GM19238 (cell line): ENCODE measurements around the gene CDK3.

ENCODE experiments used
- DNase-seq: peaks from one replicate; pipeline ENCODE4 v3.0.0; 2011; ENCODE audit warnings: low spot score; ENCODE audit not compliant: insufficient read length

Gene CDK3

GRCh38 chr17:75991396-75991795 is 9.3 kb upstream of the CDK3 start:
- no peak for DNase-seq

GRCh38 chr17:75994802-75995370 is 5.8 kb upstream of the CDK3 start:
- no peak for DNase-seq

DNA sequence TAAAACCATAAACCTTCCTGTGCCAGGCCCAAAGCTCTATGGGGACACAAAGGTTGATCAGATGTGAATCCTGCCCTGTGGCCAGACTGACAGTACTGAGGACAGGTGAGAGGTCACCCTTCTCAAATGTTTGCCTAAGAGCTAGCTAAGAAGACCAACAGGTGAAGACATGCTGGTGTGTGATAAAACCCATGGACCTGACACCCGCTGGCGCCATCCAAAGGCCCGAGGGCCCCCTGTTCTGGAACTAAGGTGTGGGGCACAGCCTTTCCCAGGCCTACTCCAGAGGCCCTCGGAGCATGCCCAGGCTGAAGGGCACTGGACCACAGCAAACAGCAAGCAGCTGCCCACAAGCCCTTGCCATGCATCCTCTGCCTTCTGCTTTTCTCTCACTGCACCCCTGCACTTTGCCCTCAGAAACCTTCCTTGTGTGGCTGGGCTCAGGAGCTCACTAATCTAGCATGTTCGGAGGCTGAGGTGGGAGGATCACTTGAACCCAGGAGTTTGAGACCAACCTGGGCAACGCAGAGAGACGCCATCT is 5.2 kb upstream of the CDK3 start:
- DNase-seq, result no peak

DNA sequence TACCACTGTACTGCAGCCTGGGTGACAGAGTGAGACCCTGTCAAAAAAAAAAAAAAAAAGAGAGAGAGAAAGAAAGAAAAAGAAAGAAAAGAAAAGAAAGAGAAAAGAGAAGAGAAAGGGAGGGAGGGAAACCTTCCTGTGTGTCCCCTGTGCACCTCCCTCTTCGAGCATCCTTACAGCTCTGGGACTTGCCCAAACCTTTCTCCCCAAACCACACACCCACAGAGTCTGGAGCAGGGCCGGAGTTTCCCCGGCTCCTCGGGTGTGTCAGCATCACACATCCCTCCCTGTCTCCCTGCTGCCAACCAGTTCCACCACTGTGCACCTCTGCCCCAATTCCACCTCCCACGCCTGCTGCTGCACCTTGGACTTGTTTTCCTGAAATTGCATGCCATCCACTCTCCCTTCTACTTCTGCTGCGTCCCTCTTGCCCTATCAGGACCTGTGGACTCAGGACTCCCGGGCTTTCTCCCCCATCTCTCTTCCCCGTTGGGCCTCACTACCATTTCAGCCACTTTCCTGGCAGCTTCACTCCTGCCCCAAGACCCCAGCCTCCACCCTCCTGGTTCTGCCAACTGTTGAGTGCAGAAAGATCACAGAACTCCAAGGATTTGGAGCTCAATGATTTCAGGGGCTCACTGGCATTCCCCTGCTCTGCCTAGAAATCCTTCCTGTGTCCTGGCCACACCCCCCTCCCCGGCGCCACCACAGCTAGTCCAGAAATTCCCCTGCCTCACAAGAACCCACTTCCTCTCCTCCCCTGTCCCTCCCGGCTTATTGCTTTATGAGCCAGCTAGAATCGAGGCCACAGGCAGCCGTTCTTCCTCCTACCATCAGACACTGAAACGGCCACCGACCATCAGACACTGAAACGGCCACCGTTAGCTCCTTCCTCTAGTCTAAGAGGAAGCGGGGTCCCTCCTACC is 3.7 kb upstream of the CDK3 start:
- DNase-seq, result peak; percentile 57

DNA sequence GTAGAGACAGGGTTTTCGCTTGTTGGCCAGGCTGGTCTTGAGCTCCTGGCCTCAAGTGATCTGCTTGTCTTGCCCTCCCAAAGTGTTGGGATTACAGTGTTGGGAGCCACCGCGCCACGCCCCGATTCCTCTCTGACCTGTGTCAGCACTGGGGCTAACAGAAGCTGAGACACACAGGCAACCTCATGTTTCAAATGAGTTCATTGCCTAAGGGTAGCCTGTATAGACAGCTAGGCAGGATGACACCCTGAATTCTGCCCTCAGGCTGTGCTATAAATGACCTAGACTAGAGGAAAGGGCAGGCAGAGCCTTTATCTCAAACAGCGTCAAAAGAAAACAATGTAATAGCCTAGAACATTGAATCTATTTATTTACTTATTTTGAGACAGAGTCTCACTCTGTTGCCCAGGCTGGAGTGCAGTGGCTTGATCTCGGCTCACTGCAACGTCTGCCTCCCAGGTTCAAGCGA is 2.3 kb upstream of the CDK3 start:
- no peak for DNase-seq

- DNase-seq, result peak; percentile 72
Measured at GRCh38 chr17:76000016-76000754, 470 bp upstream of the CDK3 start.

GRCh38 chr17:76002100-76002499 is 1.4 kb downstream of the CDK3 start:
- DNase-seq, result no peak

- DNase-seq, result no peak
Measured at GRCh38 chr17:76003915-76004314, 3.3 kb downstream of the CDK3 start.

- peak; percentile 1 for DNase-seq
Measured at GRCh38 chr17:76004750-76005262, 4.2 kb downstream of the CDK3 start.

GRCh38 chr17:76005263-76006149 is 4.9 kb downstream of the CDK3 start:
- peak; percentile 87 for DNase-seq

GRCh38 chr17:76007131-76007849 is 6.6 kb downstream of the CDK3 start:
- peak; percentile 0 for DNase-seq

- no peak for DNase-seq
Measured at GRCh38 chr17:76007850-76008165, 7.2 kb downstream of the CDK3 start.

GRCh38 chr17:76008208-76008607 is 7.6 kb downstream of the CDK3 start:
- no peak for DNase-seq

- DNase-seq, result no peak
Measured at GRCh38 chr17:76008630-76009425, 8.2 kb downstream of the CDK3 start.

GRCh38 chr17:76009447-76009846 is 8.8 kb downstream of the CDK3 start:
- DNase-seq, result no peak

DNA sequence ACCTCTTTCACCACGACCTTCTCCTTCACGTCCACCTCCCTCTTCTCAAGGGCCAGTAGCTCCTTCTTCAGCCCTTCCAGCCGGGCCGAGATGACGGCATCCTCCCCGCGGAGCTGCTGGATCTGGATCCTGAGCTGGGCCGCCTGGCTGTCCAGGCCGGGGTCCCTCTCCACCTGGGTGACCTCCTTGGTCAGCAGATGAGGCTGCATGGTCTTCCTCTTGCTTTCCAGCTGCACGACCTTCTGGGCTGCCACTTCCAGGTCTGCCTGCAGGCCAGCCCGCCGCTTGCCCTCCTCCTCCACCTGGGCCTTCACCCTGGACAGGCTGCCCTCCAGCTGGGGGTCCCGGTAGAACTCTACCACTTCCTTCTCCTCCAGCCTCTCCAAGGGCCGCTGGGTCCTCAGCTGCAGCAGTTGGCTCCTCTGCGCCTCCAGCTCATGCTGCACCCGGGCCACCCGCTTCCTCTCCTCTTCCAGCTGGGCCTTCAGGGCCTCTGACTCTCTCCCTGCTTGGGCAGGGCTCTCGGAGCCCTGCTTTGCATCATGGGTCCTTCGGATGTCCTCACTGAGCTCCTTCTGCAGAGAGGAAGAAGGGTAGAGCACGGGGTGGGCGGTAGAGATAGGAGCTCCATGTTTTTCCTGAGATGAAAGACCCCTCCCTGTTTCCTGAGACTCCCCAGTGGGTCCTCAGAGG is 9.5 kb downstream of the CDK3 start:
- DNase-seq, result no peak

- no peak for DNase-seq
Measured at GRCh38 chr17:76011951-76012350, 11.3 kb downstream of the CDK3 start.

- DNase-seq, result no peak
Measured at GRCh38 chr17:76013377-76013932, 12.8 kb downstream of the CDK3 start.
